ENCODE data around the gene NVL.

NVL gene

GRCh38 chr1:224201383-224201782, 128.6 kb downstream of the NVL start:
- in situ Hi-C loops (cut with HindIII; ENCODE audit: low sequenced_read_pairs) = no loop called here

GRCh38 chr1:224199679-224200078, 130.3 kb downstream of the NVL start:
- in situ Hi-C loops (cut with HindIII; ENCODE audit: low sequenced_read_pairs) = no loop called here

GRCh38 chr1:224198572-224198971, 131.4 kb downstream of the NVL start:
- in situ Hi-C loops (cut with HindIII; ENCODE audit: low sequenced_read_pairs) = no loop called here

GRCh38 chr1:224196813-224197600, 133.0 kb downstream of the NVL start:
- in situ Hi-C loops (cut with HindIII; ENCODE audit: low sequenced_read_pairs) = no loop called here

- in situ Hi-C loops (cut with HindIII; ENCODE audit: low sequenced_read_pairs) = no loop called here
Measured at GRCh38 chr1:224193319-224193966, 136.5 kb downstream of the NVL start.

GRCh38 chr1:224192082-224192788, 137.7 kb downstream of the NVL start:
- in situ Hi-C loops (cut with HindIII; ENCODE audit: low sequenced_read_pairs) = no loop called here

GRCh38 chr1:224189561-224189960, 140.4 kb downstream of the NVL start:
- in situ Hi-C loops (cut with HindIII; ENCODE audit: low sequenced_read_pairs) = no loop called here

GRCh38 chr1:224188286-224188685, 141.7 kb downstream of the NVL start:
- in situ Hi-C loops (cut with HindIII; ENCODE audit: low sequenced_read_pairs) = no loop called here

- in situ Hi-C loops (cut with HindIII; ENCODE audit: low sequenced_read_pairs) = no loop called here
Measured at GRCh38 chr1:224185208-224185607, 144.8 kb downstream of the NVL start.

GRCh38 chr1:224183591-224184312, 146.2 kb downstream of the NVL start:
- in situ Hi-C loops (cut with HindIII; ENCODE audit: low sequenced_read_pairs) = no loop called here

GRCh38 chr1:224182866-224183590, 146.9 kb downstream of the NVL start, which contains the start of gene DEGS1:
DEGS1 (plus strand) TSS chr1:224183240; CDS start chr1:224183337, 97 bp downstream.
- in situ Hi-C loops (cut with HindIII; ENCODE audit: low sequenced_read_pairs) = no loop called here

GRCh38 chr1:224182057-224182865, 147.7 kb downstream of the NVL start:
- in situ Hi-C loops (cut with HindIII; ENCODE audit: low sequenced_read_pairs) = no loop called here

- in situ Hi-C loops (cut with HindIII; ENCODE audit: low sequenced_read_pairs) = no loop called here
Measured at GRCh38 chr1:224181453-224181810, 148.5 kb downstream of the NVL start.

GRCh38 chr1:224180783-224181452, 149.1 kb downstream of the NVL start:
- in situ Hi-C loops (cut with HindIII; ENCODE audit: low sequenced_read_pairs) = no loop called here

- in situ Hi-C loops (cut with HindIII; ENCODE audit: low sequenced_read_pairs) = no loop called here
Measured at GRCh38 chr1:224178894-224179293, 151.1 kb downstream of the NVL start.

- in situ Hi-C loops (cut with HindIII; ENCODE audit: low sequenced_read_pairs) = no loop called here
Measured at GRCh38 chr1:224177356-224177999, 152.5 kb downstream of the NVL start.
